ENCODE measurements around the gene MLLT10. TPM values are rescaled to one million over a fixed set of nuclear protein-coding genes. Genes with fewer than 3 reads are reported as not detected.
A peak's percentile ranks its signal among the peaks of the same experiment; 100 is the strongest.

MLLT10 gene
- polyA plus RNA-seq, 6 donors from 2014 or later, result 3.8 to 7.3 (median 6.6) TPM

GRCh38 chr10:21507150-21507549, 26.9 kb upstream of the MLLT10 start:
- H3K4me3 Mint-ChIP-seq, result no peak overlapping the region
- DNase-seq (no peak), ATAC-seq (ENCODE audit: low read depth in 2 of 2) (no peak)
- H3K27ac Mint-ChIP-seq, result no peak overlapping the region
- H3K4me1 Mint-ChIP-seq, result no peaks in the 10 kb centered on the region
- H3K9me3 Mint-ChIP-seq, result no peaks in the 10 kb centered on the region
- no peaks in the 10 kb centered on the region for H3K36me3 Mint-ChIP-seq
- peaks cover 52 to 75% (median 61%) of the 10 kb centered on the region in 3 donors for H3K27me3 Mint-ChIP-seq

DNA sequence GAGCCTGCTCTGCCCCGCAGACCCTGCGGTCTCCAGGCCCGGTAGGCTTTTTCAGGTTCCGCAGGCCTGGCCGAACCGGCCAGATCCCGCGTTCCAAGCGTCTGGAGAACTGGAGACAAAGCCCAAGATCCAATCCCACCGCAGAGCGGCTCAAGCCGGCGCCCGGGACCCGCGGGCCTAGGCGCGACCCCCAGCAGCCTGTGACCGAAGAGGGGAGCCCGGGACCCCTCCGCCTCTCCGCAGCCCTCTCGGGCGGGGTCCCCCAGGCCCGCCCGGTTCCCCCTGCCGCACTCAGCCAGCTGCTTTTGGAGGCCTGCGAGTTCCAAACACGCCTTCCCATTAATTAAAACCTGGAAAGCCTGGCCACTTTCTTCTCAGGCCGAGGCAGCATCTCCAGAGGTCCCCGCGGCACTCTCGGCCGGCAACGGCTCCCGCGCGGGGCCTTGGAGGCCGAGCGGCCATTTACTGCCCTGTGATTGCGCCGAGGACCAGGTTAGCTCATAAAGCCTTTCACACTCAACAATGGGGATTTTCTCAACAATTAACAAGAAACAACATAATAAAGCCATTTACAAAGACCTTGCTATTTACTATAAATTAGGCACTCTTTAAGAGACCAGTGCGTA, 25.2 kb upstream of the MLLT10 start:
- H3K9me3 Mint-ChIP-seq, result no peaks in the 10 kb centered on the region
- no peaks in the 10 kb centered on the region for H3K36me3 Mint-ChIP-seq
- H3K4me3 Mint-ChIP-seq, result peak overlapping the region in 2 of 8 donors; percentile 16 to 35
- peaks cover 55 to 76% (median 57%) of the 10 kb centered on the region in 3 donors for H3K27me3 Mint-ChIP-seq
- no peak for ATAC-seq (ENCODE audit: low read depth in 2 of 2)
- H3K27ac Mint-ChIP-seq, result no peak overlapping the region
- no peaks in the 10 kb centered on the region for H3K4me1 Mint-ChIP-seq
- no peak for DNase-seq

- peaks cover 54 to 77% (median 59%) of the 10 kb centered on the region in 3 donors for H3K27me3 Mint-ChIP-seq
Observed at GRCh38 chr10:21509341-21510240, 24.4 kb upstream of the MLLT10 start.

GRCh38 chr10:21510241-21511094, 23.6 kb upstream of the MLLT10 start:
- Mint-ChIP-seq H3K4me3 (peak overlapping the region in 2 of 8 donors; percentile 20 to 64), H3K36me3 (no peaks in the 10 kb centered on the region), H3K27me3 (peaks cover 62 to 86% (median 68%) of the 10 kb centered on the region in 3 donors), H3K27ac (no peak overlapping the region), H3K4me1 (no peaks in the 10 kb centered on the region), H3K9me3 (no peaks in the 10 kb centered on the region)
- ATAC-seq (ENCODE audit: low read depth in 2 of 2) (no peak), DNase-seq (no peak)

More at GRCh38 chr10:21509341-21510240, 24.4 kb upstream of the MLLT10 start:
- Mint-ChIP-seq H3K9me3 (no peaks in the 10 kb centered on the region), H3K27ac (no peak overlapping the region), H3K4me1 (no peaks in the 10 kb centered on the region), H3K36me3 (no peaks in the 10 kb centered on the region), H3K4me3 (peak overlapping the region in 1 of 8 donors; percentile 35)
- DNase-seq (no peak), ATAC-seq (ENCODE audit: low read depth in 2 of 2) (no peak)

DNA sequence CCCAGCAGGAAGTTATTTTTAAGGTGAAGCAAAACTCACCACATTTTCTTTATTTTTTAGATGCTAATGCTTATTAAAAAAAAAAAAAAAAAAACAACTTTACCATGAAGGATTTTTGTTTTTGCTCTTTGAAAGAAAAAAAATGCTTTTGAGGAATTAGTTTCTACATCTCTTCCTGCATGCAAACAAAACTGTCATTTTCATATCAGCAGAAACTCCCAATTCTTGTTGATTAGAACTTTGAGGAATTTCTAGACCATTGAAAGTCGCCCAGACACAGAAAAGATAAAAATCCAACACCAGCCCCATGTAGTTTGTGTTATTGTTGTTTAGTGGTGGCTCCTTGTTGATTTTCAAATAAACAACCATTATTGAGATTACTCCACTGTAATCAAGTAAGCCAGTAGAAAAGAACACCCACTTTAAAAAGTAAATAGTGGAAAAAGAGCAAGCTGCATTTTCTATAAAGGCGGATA, 22.9 kb upstream of the MLLT10 start:
- no peaks in the 10 kb centered on the region for H3K36me3 Mint-ChIP-seq
- H3K4me1 Mint-ChIP-seq, result peaks cover 2 to 4% (median 4%) of the 10 kb centered on the region in 3 donors
- DNase-seq (no peak), ATAC-seq (ENCODE audit: low read depth in 2 of 2) (no peak)
- H3K4me3 Mint-ChIP-seq, result no peak overlapping the region
- H3K27me3 Mint-ChIP-seq, result peaks cover 67 to 87% (median 69%) of the 10 kb centered on the region in 3 donors
- no peaks in the 10 kb centered on the region for H3K9me3 Mint-ChIP-seq
- no peak overlapping the region for H3K27ac Mint-ChIP-seq

DNA sequence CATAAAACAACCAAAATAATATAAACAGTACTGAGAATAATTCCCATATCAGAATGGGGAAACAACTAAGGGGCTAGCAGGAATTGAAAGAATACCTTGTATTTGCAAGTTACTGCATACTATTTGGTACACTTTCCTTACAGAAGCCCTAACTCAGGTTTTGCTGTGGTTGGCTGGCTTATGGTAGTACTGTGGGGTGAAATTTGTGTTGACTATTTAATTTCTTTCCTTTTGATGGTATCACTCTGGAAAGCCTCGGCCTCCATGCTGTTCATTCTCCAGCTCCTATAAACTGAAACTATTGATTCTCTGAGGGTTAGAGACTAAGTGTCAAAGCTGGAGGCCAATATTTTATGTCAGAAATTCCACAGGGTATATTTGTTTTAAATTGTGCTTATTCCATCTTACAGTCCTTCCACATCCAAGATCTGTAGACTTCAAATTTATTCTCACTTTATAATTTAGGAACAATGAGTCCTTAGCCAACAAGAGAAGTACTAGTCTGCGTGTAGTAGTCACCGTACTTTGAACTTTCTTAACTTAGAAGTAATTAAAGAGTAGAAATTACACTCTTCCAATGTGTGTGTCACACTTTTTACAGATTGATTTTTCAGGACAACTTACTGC, 22.0 kb upstream of the MLLT10 start:
- H3K27ac Mint-ChIP-seq, result no peak overlapping the region

DNA sequence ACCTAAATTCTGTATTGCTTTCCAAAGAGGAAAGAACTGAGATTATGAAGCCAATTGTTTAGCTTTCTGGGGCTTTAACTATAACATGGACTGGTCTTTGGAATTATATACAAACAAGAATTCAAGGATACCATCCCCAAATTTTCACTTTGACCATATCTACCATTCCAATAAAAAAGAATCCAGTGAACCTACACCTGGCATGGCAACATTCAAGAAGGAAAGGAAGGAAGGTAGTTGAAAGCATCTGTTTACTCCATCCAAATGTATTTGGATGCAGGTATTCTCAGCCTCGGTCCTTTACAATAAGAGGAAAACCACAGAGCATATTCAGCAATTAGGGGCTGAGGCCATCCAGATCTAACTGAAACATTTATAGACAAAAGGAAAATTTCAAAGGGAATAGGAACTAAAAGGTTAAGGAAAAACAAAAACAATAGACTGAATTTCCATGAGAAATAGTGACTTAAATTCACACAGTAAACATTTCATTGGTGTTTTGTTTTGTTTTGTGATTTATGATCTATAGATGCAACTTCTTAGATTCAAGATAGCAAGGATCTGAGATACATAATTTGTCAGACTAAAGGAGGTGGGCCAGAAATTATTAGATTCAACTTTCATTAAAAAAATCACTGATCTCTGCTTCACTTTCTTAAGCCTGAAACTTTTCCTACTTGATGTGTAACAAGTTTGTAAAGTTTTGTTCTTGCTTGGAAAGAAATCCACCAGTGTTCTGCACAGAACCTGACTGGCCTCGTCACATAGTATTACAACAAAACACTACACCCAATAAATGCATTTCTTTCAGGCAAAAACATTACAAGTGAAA, 21.2 kb upstream of the MLLT10 start:
- Mint-ChIP-seq H3K36me3 (no peaks in the 10 kb centered on the region), H3K27ac (no peak overlapping the region), H3K9me3 (peaks cover 0 to 3% (median 0%) of the 10 kb centered on the region in 7 donors), H3K27me3 (peaks cover 57 to 80% (median 59%) of the 10 kb centered on the region in 3 donors), H3K4me3 (no peak overlapping the region), H3K4me1 (peaks cover 8 to 13% (median 10%) of the 10 kb centered on the region in 3 donors)
- DNase-seq (no peak), ATAC-seq (ENCODE audit: low read depth in 2 of 2) (no peak)

More for the DNA sequence above, 22.0 kb upstream of the MLLT10 start:
- DNase-seq (no peak), ATAC-seq (ENCODE audit: low read depth in 2 of 2) (no peak)
- Mint-ChIP-seq H3K4me1 (peaks cover 4 to 8% (median 4%) of the 10 kb centered on the region in 3 donors), H3K9me3 (no peaks in the 10 kb centered on the region), H3K36me3 (no peaks in the 10 kb centered on the region), H3K27me3 (peaks cover 59 to 81% (median 60%) of the 10 kb centered on the region in 3 donors), H3K4me3 (no peak overlapping the region)

GRCh38 chr10:21513405-21513788, 20.6 kb upstream of the MLLT10 start:
- Mint-ChIP-seq H3K4me1 (peaks cover 14 to 19% (median 16%) of the 10 kb centered on the region in 3 donors), H3K27ac (no peak overlapping the region), H3K27me3 (peaks cover 59 to 80% (median 61%) of the 10 kb centered on the region in 3 donors), H3K9me3 (peaks cover 0 to 9% (median 0%) of the 10 kb centered on the region in 7 donors), H3K36me3 (no peaks in the 10 kb centered on the region), H3K4me3 (no peak overlapping the region)
- ATAC-seq (ENCODE audit: low read depth in 2 of 2) (no peak), DNase-seq (no peak)

GRCh38 chr10:21514129-21514817, 19.8 kb upstream of the MLLT10 start:
- Mint-ChIP-seq H3K4me1 (peaks cover 16 to 27% (median 16%) of the 10 kb centered on the region in 3 donors), H3K27ac (no peak overlapping the region), H3K9me3 (peaks cover 0 to 10% (median 0%) of the 10 kb centered on the region in 7 donors), H3K4me3 (peak overlapping the region in 1 of 8 donors; percentile 84), H3K27me3 (peaks cover 53 to 80% (median 58%) of the 10 kb centered on the region in 3 donors), H3K36me3 (no peaks in the 10 kb centered on the region)
- no peak for ATAC-seq (ENCODE audit: low read depth in 2 of 2)
- DNase-seq, result no peak

- no peak for ATAC-seq (ENCODE audit: low read depth in 2 of 2)
- H3K36me3 Mint-ChIP-seq, result no peaks in the 10 kb centered on the region
- peaks cover 16 to 33% (median 18%) of the 10 kb centered on the region in 3 donors for H3K4me1 Mint-ChIP-seq
- H3K9me3 Mint-ChIP-seq, result peaks cover 0 to 12% (median 0%) of the 10 kb centered on the region in 7 donors
- no peak overlapping the region for H3K27ac Mint-ChIP-seq
- peak overlapping the region in 1 of 8 donors; percentile 84 for H3K4me3 Mint-ChIP-seq
- H3K27me3 Mint-ChIP-seq, result peaks cover 51 to 78% (median 59%) of the 10 kb centered on the region in 3 donors
- DNase-seq, result no peak
Observed at GRCh38 chr10:21514818-21515351, 19.1 kb upstream of the MLLT10 start.

All from naive B cell (primary cell).